Naive B cell (primary cell): Measurements from ENCODE around the gene RPP21. TPM values are rescaled to one million over a fixed set of nuclear protein-coding genes. Genes with fewer than 3 reads are reported as not detected.

ENCODE experiments used
- ATAC-seq, 2 donors: fragments of 150-1000 bp; cut with Tn5 transposase; 2 replicates each; pipeline ENCODE4 v1.10.0; 2021; ENCODE audit warnings: low read depth in 2 of 2, mild to moderate bottlenecking in 2 of 2, moderate library complexity in 2 of 2
- DNase-seq: peaks from one replicate; pipeline ENCODE4 v3.0.0; 2022
- H3K27ac Mint-ChIP-seq, 6 donors: one replicate each; pipeline ENCODE4 v1.8.0; 2020 to 2022; ENCODE audit warnings: mild to moderate bottlenecking in 6 of 6, mixed read lengths in 6 of 6, moderate library complexity in 5 of 6, inconsistent platforms in 2 of 6
- H3K27me3 Mint-ChIP-seq, 3 donors: one replicate each; pipeline ENCODE4 v1.8.0; 2021 to 2022; ENCODE audit warnings: mixed read lengths in 3 of 3, mild to moderate bottlenecking in 1 of 3
- H3K36me3 Mint-ChIP-seq, 2 donors: one replicate each; pipeline ENCODE4 v1.8.0; 2020 to 2022; ENCODE audit warnings: mixed read lengths in 2 of 2, inconsistent platforms in 1 of 2, mild to moderate bottlenecking in 1 of 2
- H3K4me1 Mint-ChIP-seq, 3 donors: one replicate each; pipeline ENCODE4 v1.8.0; 2020 to 2022; ENCODE audit warnings: mixed read lengths in 3 of 3, inconsistent platforms in 1 of 3, mild to moderate bottlenecking in 1 of 3, moderate library complexity in 1 of 3
- H3K4me3 Mint-ChIP-seq, 8 donors: one replicate each; pipeline ENCODE4 v1.8.0; 2020 to 2022; ENCODE audit warnings: mild to moderate bottlenecking in 8 of 8, mixed read lengths in 8 of 8, moderate library complexity in 8 of 8, inconsistent platforms in 2 of 8
- H3K9me3 Mint-ChIP-seq, 7 donors: one replicate each; pipeline ENCODE4 v1.8.0; 2020 to 2022; ENCODE audit warnings: mixed read lengths in 7 of 7, mild to moderate bottlenecking in 5 of 7, inconsistent platforms in 2 of 7, moderate library complexity in 1 of 7
- polyA plus RNA-seq, 6 donors: library from polyadenylated mRNA; unstranded; fragments of 300-500 nt; fragmentation: Illumina TruSeq; gene quantifications; one replicate each; pipeline ENCODE4 v1.2.3, GENCODE V29; 2021; ENCODE audit warnings: low read depth in 6 of 6

The RPP21 gene
- 100 to 1,000 TPM in 3 of 6 donors, 10 to 100 TPM in 3; 82.9 to 124 (median 98.4) TPM for polyA plus RNA-seq

DNA sequence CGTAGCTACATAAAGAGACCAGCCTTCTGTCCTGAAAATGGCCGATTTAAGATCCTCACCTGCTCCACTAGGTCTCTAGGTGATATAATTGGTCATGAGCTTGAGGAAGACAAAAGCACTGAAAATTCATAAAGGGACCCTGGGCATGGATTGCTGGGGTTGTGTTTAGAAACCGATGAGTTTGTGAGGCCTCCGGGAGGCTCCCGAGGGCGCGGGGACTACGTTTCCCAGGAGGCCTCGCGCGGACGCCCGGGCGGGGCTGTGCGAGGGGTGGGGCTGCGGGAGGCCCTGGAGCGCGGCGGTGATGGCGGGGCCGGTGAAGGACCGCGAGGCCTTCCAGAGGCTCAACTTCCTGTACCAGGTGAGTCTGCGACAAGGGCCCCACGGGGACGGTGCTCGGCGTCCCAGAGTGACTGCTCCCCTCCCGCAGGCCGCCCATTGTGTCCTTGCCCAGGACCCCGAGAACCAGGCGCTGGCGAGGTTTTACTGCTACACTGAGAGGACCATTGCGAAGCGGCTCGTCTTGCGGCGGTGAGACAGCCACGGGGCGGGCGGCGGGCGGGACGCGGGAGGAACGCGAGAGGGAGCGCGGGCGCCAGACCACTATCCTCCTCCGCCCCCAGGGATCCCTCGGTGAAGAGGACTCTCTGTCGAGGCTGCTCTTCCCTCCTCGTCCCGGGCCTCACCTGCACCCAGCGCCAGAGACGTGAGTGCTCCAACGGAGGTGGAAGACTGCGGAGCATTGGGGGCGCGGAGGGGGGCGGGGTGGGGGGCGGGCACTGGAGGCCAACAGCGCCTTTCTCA is at the start of gene RPP21:
TSS of gene RPP21 (plus strand) at position 289 of the 804 bp plus-strand sequence. CDS start at position 305, 16 bp downstream.
- Mint-ChIP-seq H3K4me3 (peak within 1 kb of the TSS; percentile 81 to 97 (median 92)), H3K9me3 (no peaks in the 10 kb centered on the region), H3K27me3 (no peaks in the 10 kb centered on the region), H3K36me3 (peaks cover 6 to 10% of the 10 kb centered on the region in 2 donors), H3K27ac (peak within 1 kb of the TSS; percentile 88 to 98 (median 94)), H3K4me1 (peaks cover 30 to 42% (median 40%) of the 10 kb centered on the region in 3 donors)
- DNase-seq (peak; percentile 86), ATAC-seq (peak; percentile 98)

DNA sequence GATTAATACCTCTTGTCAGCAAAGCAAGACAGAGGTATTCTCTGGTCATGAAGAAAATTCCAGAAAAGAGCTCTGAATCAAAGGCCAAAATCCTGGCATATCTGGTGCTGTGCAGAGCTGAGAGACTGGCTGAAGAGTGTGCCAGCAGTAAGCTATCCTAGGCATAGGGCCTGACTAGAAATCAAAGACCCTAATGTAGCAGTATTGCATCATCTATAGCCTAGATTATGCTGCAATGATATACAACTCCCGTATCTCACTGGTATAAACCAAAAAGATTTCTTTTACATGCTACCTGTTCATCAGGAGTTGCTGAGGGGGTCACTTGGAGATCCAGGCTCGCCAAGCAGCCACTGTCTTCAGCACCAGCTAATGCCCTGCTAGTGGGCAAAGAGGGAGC is 49.1 kb upstream of the RPP21 start:
- no peak for DNase-seq
- Mint-ChIP-seq H3K9me3 (no peaks in the 10 kb centered on the region), H3K27me3 (no peaks in the 10 kb centered on the region), H3K4me3 (no peak overlapping the region), H3K4me1 (peaks cover 0 to 8% (median 7%) of the 10 kb centered on the region in 3 donors), H3K27ac (peak overlapping the region in 1 of 6 donors; percentile 83), H3K36me3 (peaks cover 11 to 15% of the 10 kb centered on the region in 2 donors)
- ATAC-seq, result no peak

DNA sequence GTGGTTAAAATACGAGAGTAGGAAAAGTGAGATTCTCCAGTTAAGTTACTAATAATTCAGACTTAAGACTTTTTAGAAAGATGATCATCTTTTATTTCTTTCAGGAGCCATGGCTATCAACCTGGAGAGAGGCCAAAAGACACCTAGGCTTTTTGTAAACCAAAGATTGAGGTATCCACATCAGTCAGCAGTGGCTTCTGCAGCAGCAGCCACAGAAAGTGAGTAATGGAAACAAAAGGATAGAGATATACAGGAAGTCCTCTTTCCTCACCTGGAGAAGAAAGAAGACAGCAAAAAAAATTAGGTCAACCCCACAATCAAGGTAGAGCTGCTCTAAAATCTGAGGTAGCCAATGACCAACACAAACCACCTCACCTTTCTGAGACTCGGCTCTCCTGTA is 41.0 kb upstream of the RPP21 start:
- ATAC-seq, result no peak
- no peak for DNase-seq
- peaks cover 15 to 29% of the 10 kb centered on the region in 2 donors for H3K36me3 Mint-ChIP-seq
- H3K9me3 Mint-ChIP-seq, result no peaks in the 10 kb centered on the region
- peaks cover 21 to 35% (median 28%) of the 10 kb centered on the region in 3 donors for H3K4me1 Mint-ChIP-seq
- H3K27ac Mint-ChIP-seq, result no peak overlapping the region
- no peaks in the 10 kb centered on the region for H3K27me3 Mint-ChIP-seq
- no peak overlapping the region for H3K4me3 Mint-ChIP-seq

DNA sequence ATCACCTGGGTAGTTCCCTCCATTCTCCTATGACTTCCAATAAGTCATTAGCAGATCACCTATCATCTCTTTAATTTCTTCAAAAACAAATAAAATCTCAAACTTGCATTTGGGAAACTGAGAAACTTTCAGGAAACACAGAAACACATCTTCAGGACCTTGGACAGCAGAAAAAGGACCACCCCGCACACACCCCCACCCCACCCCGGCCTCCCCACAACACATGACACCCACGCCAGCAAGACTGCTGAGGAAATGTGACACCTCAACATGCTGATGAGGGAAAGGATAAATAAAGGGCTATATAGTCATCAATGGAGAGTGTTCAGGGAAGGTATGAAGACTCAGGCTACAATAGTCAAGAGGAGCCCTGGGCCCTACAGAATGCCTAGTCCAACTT is 33.9 kb upstream of the RPP21 start:
- ATAC-seq (no peak), DNase-seq (no peak)
- H3K4me3 Mint-ChIP-seq, result no peak overlapping the region
- H3K27me3 Mint-ChIP-seq, result no peaks in the 10 kb centered on the region
- H3K36me3 Mint-ChIP-seq, result peaks cover 14 to 24% of the 10 kb centered on the region in 2 donors
- no peaks in the 10 kb centered on the region for H3K9me3 Mint-ChIP-seq
- no peak overlapping the region for H3K27ac Mint-ChIP-seq
- H3K4me1 Mint-ChIP-seq, result peaks cover 33 to 49% (median 39%) of the 10 kb centered on the region in 3 donors

DNA sequence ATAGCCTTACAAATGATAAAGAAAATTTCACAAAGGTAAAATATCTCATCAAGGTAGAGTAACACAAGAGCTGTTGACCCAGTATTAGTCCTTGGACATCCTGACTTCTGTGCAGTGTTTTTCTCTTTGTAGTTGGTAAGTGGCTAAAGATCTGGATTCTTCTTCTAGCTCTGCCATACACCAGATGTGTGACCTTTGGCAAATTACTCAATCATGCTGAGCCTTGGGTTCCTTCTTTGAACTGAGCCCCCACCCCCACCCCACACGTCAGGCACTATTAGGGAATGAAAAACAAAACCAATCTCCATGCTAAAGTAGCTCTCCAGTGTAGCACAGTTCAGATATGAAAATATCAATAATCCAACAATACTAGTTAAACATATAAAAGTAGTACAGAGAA is 33.3 kb upstream of the RPP21 start:
- Mint-ChIP-seq H3K9me3 (no peaks in the 10 kb centered on the region), H3K27me3 (no peaks in the 10 kb centered on the region), H3K36me3 (peaks cover 12 to 24% of the 10 kb centered on the region in 2 donors), H3K4me3 (no peak overlapping the region), H3K27ac (no peak overlapping the region), H3K4me1 (peaks cover 33 to 45% (median 36%) of the 10 kb centered on the region in 3 donors)
- ATAC-seq, result no peak
- DNase-seq, result no peak

DNA sequence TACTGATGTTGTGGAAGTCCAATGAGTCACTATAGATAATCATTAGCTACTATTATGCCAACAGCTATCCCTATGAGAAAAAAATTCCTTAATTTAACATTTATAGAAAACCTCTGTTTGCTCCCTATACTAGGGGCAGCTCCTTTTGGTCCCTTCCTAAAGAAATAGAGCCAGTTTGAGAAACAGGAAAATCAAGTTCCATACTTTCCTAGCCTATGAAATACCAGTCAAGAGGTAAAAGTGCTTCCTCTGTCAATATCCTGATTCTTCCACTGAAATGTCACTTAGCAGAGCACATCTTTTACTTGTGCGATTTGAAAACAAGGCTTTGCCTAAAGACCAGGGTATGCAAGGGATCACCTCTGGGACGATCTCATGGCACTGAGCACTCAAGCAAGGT is 32.7 kb upstream of the RPP21 start:
- Mint-ChIP-seq H3K27ac (no peak overlapping the region), H3K36me3 (peaks cover 9 to 24% of the 10 kb centered on the region in 2 donors), H3K4me1 (peaks cover 32 to 40% (median 35%) of the 10 kb centered on the region in 3 donors), H3K9me3 (no peaks in the 10 kb centered on the region), H3K27me3 (no peaks in the 10 kb centered on the region), H3K4me3 (no peak overlapping the region)
- ATAC-seq (no peak), DNase-seq (no peak)

DNA sequence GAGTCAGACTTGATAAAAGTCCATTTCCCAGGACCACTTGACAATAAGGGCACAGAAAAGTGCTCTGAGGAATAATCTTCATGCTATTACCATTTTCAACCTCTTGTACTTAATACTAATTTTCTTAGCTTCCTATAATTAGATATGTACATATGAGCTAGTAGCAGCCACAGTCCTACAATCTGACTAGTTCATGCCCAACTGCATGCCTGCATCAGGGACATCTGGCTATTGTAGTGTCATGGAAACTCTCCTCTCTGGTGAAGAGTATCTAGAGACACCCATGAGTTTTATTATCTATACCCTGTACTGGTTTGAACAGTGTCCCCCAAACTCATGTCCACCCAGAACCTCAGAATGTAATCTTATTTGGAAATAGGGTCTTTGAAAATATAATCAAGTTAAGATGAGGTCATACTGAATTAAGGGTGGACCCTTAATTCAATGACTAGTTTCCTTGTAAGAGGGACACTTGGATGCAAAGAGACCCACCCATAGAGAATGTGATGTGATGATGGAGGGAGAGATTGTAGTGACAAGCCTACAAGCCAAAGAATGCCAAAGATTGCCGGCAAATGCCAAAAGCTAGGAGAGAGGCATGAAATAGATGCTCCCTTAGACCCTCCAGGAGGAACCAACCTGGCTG is 32.2 kb upstream of the RPP21 start:
- Mint-ChIP-seq H3K9me3 (no peaks in the 10 kb centered on the region), H3K36me3 (peaks cover 9 to 24% of the 10 kb centered on the region in 2 donors), H3K4me3 (no peak overlapping the region), H3K27ac (peak overlapping the region in 1 of 6 donors; percentile 27), H3K4me1 (peaks cover 33 to 43% (median 36%) of the 10 kb centered on the region in 3 donors), H3K27me3 (no peaks in the 10 kb centered on the region)
- DNase-seq (no peak), ATAC-seq (no peak)

DNA sequence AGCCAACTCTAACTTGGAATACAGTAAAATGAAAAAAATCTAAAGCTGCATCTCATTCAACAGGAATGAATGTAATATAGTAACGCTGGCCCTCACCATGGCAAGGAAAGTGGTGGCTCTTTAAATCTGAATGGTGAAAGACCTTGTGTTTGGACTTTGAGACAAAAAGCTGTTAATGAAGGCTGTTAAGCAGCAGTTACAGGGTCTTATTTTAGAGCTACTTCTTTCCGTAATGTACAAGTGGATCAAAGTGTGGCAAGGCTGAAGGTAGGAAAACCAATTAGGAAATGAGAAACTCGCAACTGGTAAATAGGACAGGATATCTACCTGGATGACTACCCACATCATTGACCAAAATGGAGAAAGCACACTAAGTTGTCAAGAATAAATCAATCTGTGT is 29.8 kb upstream of the RPP21 start:
- no peak for ATAC-seq
- no peak for DNase-seq
- Mint-ChIP-seq H3K4me1 (peaks cover 33 to 48% (median 39%) of the 10 kb centered on the region in 3 donors), H3K9me3 (no peaks in the 10 kb centered on the region), H3K4me3 (no peak overlapping the region), H3K36me3 (peaks cover 0 to 12% of the 10 kb centered on the region in 2 donors), H3K27ac (no peak overlapping the region), H3K27me3 (no peaks in the 10 kb centered on the region)

DNA sequence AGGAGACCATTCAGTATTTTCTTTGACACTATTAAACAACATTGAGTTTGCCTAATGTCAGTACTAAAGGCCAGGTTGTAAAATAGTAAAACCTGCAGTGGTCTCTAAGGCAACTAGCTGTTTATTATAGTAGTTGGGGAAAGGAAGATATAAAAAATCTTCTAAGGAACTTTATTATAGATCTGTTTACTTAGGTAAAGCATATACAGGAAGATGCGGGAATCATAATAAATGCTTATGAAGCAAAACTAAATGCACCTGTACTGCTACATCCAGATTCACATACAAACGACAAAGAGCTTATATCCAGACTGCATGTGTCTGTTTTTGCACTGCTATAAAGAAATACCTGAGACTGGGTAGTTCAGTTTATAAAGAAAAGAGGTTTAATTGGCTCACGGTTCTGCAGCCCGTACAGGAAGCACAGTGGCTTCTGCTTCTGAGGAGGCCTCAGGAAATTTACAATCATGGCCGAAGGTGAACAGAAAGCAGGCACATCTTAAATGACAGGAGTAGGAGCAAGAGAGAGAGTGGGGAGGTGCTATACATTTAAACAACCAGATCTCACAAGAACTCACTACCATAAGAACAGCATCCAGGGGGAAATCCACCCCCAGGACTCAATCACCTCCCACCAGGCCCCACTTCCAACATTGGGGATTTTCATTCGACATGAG is 26.9 kb upstream of the RPP21 start:
- DNase-seq (no peak), ATAC-seq (no peak)
- peaks cover 52 to 60% (median 53%) of the 10 kb centered on the region in 3 donors for H3K4me1 Mint-ChIP-seq
- H3K27ac Mint-ChIP-seq, result peak overlapping the region in 4 of 6 donors; percentile 36 to 82 (median 62)
- H3K27me3 Mint-ChIP-seq, result no peaks in the 10 kb centered on the region
- peak overlapping the region in 2 of 8 donors; percentile 5 to 37 for H3K4me3 Mint-ChIP-seq
- peaks cover 0 to 4% of the 10 kb centered on the region in 2 donors for H3K36me3 Mint-ChIP-seq
- H3K9me3 Mint-ChIP-seq, result no peaks in the 10 kb centered on the region

DNA sequence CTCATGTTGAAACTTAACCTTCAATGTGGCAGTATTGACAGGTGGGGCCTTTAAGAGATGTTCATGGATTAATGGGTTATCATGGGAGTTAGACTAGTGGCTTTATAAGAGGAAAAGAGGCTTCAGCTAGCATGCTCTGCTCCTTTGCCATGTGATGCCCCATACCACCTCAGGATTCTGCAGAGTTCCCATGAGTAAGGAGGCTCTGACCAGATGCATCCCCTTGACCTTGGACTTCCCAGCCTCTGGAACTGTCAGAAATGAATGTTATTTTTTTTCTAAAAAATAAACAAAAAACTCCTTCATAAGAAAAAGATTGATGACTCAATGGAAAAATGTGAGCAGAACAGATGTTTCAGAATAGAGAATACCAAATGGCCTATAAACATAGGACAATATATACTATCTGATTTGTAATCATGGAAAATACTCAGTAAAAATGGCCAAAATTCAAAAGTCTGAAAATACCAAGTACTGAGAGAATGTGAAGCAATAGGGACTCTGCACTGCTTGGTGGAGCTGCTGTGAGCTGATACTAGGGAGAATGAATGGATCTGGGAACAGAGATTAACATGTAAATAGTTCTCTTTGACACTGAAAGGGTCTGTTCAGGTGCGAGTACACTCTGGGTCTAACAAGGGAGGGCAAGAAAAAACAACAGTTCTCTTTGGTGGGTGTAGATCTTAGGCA is 25.7 kb upstream of the RPP21 start:
- H3K4me3 Mint-ChIP-seq, result peak overlapping the region in 1 of 8 donors; percentile 20

DNA sequence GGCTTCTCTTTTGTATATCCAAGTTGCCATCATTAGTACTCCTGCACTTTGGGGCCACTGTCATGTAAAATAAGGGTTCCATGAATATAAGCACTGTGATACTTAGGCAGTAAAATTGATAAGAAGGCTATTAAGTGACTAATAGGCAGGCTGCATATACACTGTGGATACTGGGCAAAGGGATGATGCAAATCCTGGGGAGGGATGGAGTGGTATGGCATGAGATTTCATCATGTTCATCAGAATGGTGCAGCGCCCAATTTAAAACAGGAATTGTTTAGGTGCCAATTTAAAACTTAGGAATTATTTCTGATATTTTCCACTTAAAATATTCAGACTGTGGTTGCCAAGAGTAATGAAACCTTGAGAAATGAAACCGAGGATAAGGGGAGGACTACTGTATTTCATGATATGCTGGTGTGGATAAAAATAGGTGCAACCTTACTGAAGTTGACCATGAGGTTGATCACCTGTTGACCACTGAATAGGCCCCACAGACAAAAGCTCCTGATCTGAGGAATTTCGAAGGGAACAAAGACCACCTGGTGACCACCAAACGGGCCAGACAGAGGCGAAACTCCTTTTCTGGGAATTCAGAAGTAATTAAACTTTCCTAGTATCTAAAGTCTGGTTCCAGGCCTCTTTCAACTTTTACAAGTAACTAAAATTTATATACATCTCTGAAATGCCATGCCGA is 23.1 kb upstream of the RPP21 start:
- Mint-ChIP-seq H3K36me3 (no peaks in the 10 kb centered on the region), H3K9me3 (no peaks in the 10 kb centered on the region), H3K27me3 (no peaks in the 10 kb centered on the region), H3K4me1 (peaks cover 58 to 78% (median 74%) of the 10 kb centered on the region in 3 donors), H3K27ac (peak overlapping the region in 2 of 6 donors; percentile 38 to 77), H3K4me3 (peak overlapping the region in 2 of 8 donors; percentile 10 to 52)
- no peak for DNase-seq
- no peak for ATAC-seq

More for the DNA sequence above, 25.7 kb upstream of the RPP21 start:
- Mint-ChIP-seq H3K36me3 (peaks cover 0 to 1% of the 10 kb centered on the region in 2 donors), H3K27ac (peak overlapping the region in 2 of 6 donors; percentile 8 to 12), H3K9me3 (no peaks in the 10 kb centered on the region), H3K4me1 (peaks cover 47 to 58% (median 50%) of the 10 kb centered on the region in 3 donors), H3K27me3 (no peaks in the 10 kb centered on the region)
- no peak for DNase-seq
- ATAC-seq, result no peak
